ENCODE measurements around the gene GRHPR.

GRHPR gene

DNA sequence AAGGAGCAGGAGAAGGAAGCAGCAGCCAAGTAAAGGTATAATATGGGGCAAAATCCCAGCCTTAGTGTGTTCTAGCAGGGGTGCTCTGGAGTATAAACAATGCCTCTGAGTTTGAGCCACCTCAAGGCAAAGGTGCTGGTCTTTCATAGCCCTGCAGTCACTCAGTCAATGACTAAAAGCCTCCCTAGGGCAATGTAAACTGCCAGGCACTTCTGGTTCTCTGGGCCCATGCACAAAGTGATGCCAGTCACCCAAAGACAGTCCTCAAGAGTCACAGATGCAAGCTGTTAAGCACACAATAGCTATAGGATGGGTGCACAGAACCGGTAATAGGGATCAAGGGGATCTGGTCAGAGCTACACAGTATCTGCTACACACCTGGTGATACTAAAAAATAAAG, 30.1 kb downstream of the GRHPR start:
- no peak overlapping the region for H3K4me3 ChIP-seq (replicated peaks; ENCODE audit: low read depth, low read length)
- DNase-seq (ENCODE audit: extremely low read depth, low read depth) = no peak
- no peak for TF ChIP-seq CTCF (IDR thresholded peaks at IDR 0.05; ENCODE audit: low read depth, low read length, missing control alignments)

- no peak for DNase-seq (ENCODE audit: extremely low read depth, low read depth)
- TF ChIP-seq CTCF (IDR thresholded peaks at IDR 0.05; ENCODE audit: low read depth, low read length, missing control alignments) = no peak
- H3K4me3 ChIP-seq (replicated peaks; ENCODE audit: low read depth, low read length) = no peak overlapping the region
Measured at GRCh38 chr9:37453827-37454226, 31.3 kb downstream of the GRHPR start.

DNA sequence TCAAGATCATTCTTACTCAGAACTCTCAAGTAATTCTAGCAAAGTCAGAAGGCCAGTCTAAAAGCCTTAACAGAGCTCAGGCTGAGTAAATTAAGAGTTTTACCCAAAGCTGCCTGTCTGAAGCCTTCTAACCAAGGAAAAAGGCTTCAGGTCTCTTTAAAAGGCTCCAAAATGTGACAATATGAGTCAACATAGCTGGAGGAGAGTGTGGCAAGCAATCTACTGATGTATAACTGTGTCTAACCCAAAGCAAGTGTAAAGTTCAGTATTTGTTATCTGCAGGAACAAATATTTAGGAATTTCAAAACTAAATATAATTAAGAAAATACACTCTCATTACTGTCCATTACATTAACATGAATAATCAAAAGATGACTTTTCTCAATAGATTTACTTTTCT, 31.7 kb downstream of the GRHPR start:
- TF ChIP-seq CTCF (IDR thresholded peaks at IDR 0.05; ENCODE audit: low read depth, low read length, missing control alignments) = no peak
- no peak for DNase-seq (ENCODE audit: extremely low read depth, low read depth)
- no peak overlapping the region for H3K4me3 ChIP-seq (replicated peaks; ENCODE audit: low read depth, low read length)

DNA sequence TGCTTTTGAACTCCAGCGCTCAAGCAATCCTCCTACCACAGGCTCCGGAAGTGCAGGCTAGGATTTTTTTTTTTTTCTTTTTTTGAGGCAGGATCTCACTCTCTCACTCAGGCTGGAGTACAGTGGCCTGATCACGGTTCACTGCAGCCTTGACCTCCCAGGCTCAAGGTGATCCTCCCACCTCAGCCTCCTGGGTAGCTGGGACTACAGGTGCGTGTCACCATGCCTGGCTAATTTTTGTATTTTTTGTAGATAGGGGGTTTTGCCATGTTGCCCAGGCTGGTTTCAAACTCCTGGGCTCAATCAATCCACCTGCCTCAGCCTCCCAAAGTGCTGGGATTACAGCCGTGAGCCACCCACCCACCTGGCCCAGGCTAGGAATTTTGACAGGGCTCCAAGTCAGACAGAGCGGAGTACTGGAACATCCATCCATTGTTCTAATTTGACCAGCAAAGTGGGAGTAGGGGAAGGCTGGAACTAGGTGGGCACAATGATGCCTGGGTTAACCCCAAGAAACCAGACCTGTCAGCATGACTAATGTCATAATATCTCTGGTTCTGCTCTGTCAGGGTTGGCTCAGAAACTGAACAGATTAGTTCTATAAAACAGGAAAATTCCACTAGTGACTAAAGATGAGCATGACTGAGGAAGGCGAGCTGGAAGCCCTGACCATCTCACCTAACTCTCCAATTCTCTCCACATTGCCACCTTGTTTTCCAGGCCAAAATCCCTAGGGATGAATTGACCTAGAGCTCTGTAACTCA, 33.6 kb downstream of the GRHPR start:
- TF ChIP-seq CTCF (IDR thresholded peaks at IDR 0.05; ENCODE audit: low read depth, low read length, missing control alignments) = no peak
- H3K4me3 ChIP-seq (replicated peaks; ENCODE audit: low read depth, low read length) = no peak overlapping the region
- no peak for DNase-seq (ENCODE audit: extremely low read depth, low read depth)

DNA sequence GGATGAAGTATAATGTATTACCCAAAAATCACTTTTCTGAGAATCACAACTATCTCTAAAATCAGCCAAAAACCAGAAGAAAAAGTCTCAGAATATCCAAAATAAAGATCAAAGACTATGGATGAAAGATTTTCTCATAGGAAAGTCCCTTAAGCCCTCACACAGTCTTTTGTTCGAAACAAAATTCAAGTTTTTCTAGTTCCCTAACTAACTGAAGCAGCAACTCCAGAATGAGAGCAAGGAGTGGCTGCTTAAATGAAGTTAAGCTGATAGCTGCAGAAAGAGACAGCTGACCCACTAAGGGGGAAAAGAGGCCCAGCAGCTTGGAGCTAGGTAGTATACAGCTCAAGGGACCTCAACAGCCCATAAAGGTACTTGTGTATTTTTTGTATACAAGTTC, 34.3 kb downstream of the GRHPR start:
- H3K4me3 ChIP-seq (replicated peaks; ENCODE audit: low read depth, low read length) = no peak overlapping the region
- TF ChIP-seq CTCF (IDR thresholded peaks at IDR 0.05; ENCODE audit: low read depth, low read length, missing control alignments) = no peak
- no peak for DNase-seq (ENCODE audit: extremely low read depth, low read depth)

- no peak for DNase-seq (ENCODE audit: extremely low read depth, low read depth)
- peak overlapping the region; percentile 91 for H3K4me3 ChIP-seq (replicated peaks; ENCODE audit: low read depth, low read length)
- no peak for TF ChIP-seq CTCF (IDR thresholded peaks at IDR 0.05; ENCODE audit: low read depth, low read length, missing control alignments)
Measured at GRCh38 chr9:37464006-37464405, 41.5 kb downstream of the GRHPR start.

Data from HFF-Myc (cell line).